Adrenal gland (tissue), 12 donors: Measurements from ENCODE around the gene AJM1. TPM values are rescaled to one million over a fixed set of nuclear protein-coding genes. Genes with fewer than 3 reads are reported as not detected.
"Not testable (repeated sequence)": the region's sequence is repeated elsewhere in the genome, so short reads cannot be mapped to it uniquely, and the experiment has no call there.

Experiments
- DNase-seq, 7 donors: peaks; one replicate each; pipeline ENCODE4 v3.0.0-alpha.2; 2019 to 2020
- H3K27ac ChIP-seq, 5 donors: fragments of 200-600 bp; sonication (generic) in 4 of 5; 1 replicate in 3 of 5; 2 replicates in 2 of 5; pipeline versions ENCODE4 v1.5.1 to v1.8.0; 2016 to 2020; ENCODE audit warnings: mild to moderate bottlenecking in 1 of 5
- H3K27me3 ChIP-seq: fragments of 200-600 bp; 2 replicates; pipeline ENCODE4 v1.8.0; 2021
- H3K36me3 ChIP-seq, 2 donors: fragments of 200-600 bp; replicated peaks in 1 of 2; 1 replicate in 1 of 2; 2 replicates in 1 of 2; pipeline versions ENCODE4 v1.5.1 to v1.8.0; 2018 to 2022
- H3K4me1 ChIP-seq, 2 donors: fragments of 200-600 bp; replicated peaks in 1 of 2; 1 replicate in 1 of 2; 2 replicates in 1 of 2; pipeline versions ENCODE4 v1.5.1 to v1.8.0; 2018 to 2021
- H3K4me3 ChIP-seq, 4 donors: fragments of 200-600 bp; sonication (generic) in 3 of 4; one replicate each; pipeline ENCODE4 v1.5.1; 2016 to 2018
- H3K9me3 ChIP-seq, 3 donors: fragments of 200-600 bp; sonication (generic) in 1 of 3; replicated peaks in 1 of 3; 1 replicate in 2 of 3; 2 replicates in 1 of 3; pipeline versions ENCODE4 v1.5.1 to v1.8.0; 2016 to 2021
- POLR2A ChIP-seq, 2 donors: fragments of 450-650 bp; IDR thresholded peaks; one replicate each; pipeline ENCODE4 v1.6.1; 2017; ENCODE audit warnings: antibody characterized with exemption in 2 of 2, mild to moderate bottlenecking in 2 of 2, moderate library complexity in 1 of 2
- WGBS, 4 donors: extraction: QIAGEN DNeasy Blood & Tissue Kit in 2 of 4; methylation state at CpG; one replicate each; pipeline versions ENCODE4 v1.1.5 to v1.1.7; 2013 to 2017; 5-methylcytosine and 5-hydroxymethylcytosine counted together
- intact Hi-C, 2 donors: fragments of 100-400 bp; cut with DNase I; formaldehyde crosslinking; loops; one replicate each; pipeline versions ENCODE4 v1.14.1 to v1.15.0; 2022 to 2023
- polyA plus RNA-seq, 3 donors: library from polyadenylated mRNA; stranded (reverse); fragments of 200-250 nt in 2 of 3; fragments of 350-450 nt in 1 of 3; fragmentation: Illumina TruSeq in 1 of 3; extraction: RNeasy Lipid Tissue Mini Kit (QIAGEN cat#74804) in 1 of 3; gene quantifications; one replicate each; pipeline ENCODE4 v1.2.3, GENCODE V29; 2013 to 2014
- total RNA-seq, 9 donors: library from RNA; depleted of rRNA in 4 of 9; stranded (reverse); fragments of >200 nt in 4 of 9; fragments of 120-200 nt in 1 of 9; fragmentation: NEBNext Ultra II Directional in 1 of 9; extraction: Animal tissue kit (Norgen Biotek cat#: 25700) in 1 of 9; gene quantifications; one replicate each; pipeline versions ENCODE4 v1.1.0 to v1.2.4, GENCODE V29; 2013 to 2023
- TF ChIP-seq, protein P1 (sequence below), 6 experiments: fragments of 450-650 bp in 4 of 6; fragments of 200-600 bp in 2 of 6; sonication (generic) in 1 of 6; IDR thresholded peaks; 1 replicate in 5 of 6; 2 replicates in 1 of 6; pipeline versions ENCODE4 v1.5.1 to v1.8.0; 2016 to 2021; ENCODE audit warnings: antibody characterized with exemption in 6 of 6, mild to moderate bottlenecking in 2 of 6, moderate library complexity in 1 of 6
- donor health status: healthy with polysubstance abuse.
- donor health status: Bipolar disorder and iron deficiency.
- donor health status: DM: yes; HTN: yes; CAD: no.
- donor health status: DM: no; HTN: no; CAD: no.
- donor health status: DM: no; HTN: no; CAD: no.
- donor health status: DM: yes; HTN: yes; CAD: no.

The AJM1 gene
- total and polyA plus RNA-seq, 12 donors, result 0.33 to 13.7 (median 3.3) TPM

DNA sequence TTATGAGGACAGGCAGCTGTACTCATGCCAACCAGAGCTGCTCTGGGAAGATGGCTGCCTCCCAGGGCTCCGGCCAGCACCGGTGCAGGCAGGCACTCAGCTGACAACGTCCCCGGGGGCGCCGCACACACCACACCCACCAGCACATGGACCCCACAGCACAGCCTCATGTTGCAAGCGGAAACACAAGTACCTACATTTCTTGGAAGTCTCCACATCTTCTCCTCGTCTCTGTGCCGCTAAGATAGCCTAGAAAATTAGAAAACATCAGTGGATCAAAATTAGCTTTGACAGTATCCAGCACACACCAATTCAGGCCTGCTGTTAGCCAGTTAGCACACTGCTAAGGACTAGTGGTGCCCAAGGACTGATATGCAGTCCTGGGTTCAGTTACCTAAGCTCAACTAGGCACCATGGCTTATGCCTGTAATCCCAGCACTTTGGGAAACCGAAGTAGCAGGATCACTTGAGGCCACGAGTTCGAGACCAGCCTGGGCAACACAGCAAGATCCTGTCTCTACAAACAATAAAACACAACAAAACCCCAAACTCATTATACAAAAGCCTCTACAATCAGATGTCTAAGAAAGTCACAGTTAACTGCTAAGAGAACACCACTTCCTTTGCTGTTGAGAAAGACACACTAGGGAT lies 21.5 kb downstream of the AJM1 start:
- no peak for TF ChIP-seq POLR2A (IDR thresholded peaks at IDR 0.05)
- TF ChIP-seq, protein P1, sequence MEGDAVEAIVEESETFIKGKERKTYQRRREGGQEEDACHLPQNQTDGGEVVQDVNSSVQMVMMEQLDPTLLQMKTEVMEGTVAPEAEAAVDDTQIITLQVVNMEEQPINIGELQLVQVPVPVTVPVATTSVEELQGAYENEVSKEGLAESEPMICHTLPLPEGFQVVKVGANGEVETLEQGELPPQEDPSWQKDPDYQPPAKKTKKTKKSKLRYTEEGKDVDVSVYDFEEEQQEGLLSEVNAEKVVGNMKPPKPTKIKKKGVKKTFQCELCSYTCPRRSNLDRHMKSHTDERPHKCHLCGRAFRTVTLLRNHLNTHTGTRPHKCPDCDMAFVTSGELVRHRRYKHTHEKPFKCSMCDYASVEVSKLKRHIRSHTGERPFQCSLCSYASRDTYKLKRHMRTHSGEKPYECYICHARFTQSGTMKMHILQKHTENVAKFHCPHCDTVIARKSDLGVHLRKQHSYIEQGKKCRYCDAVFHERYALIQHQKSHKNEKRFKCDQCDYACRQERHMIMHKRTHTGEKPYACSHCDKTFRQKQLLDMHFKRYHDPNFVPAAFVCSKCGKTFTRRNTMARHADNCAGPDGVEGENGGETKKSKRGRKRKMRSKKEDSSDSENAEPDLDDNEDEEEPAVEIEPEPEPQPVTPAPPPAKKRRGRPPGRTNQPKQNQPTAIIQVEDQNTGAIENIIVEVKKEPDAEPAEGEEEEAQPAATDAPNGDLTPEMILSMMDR (IDR thresholded peaks at IDR 0.05), result no peak
- Histone ChIP-seq H3K9me3 (no peaks in the 10 kb centered on the region), H3K27ac (no peak overlapping the region), H3K27me3 (no peaks in the 10 kb centered on the region), H3K4me1 (peaks cover 24 to 32% of the 10 kb centered on the region in 2 donors), H3K4me3 (no peak overlapping the region), H3K36me3 (peaks cover 0 to 35% of the 10 kb centered on the region in 2 donors)
- WGBS, 4 donors, result 91 to 94% (median 93%) methylated on average over 11 to 12 of the region's 12 CpGs
- DNase-seq, result peak in 1 of 7 donors; percentile 15
- intact Hi-C loops, result no loop called here

DNA sequence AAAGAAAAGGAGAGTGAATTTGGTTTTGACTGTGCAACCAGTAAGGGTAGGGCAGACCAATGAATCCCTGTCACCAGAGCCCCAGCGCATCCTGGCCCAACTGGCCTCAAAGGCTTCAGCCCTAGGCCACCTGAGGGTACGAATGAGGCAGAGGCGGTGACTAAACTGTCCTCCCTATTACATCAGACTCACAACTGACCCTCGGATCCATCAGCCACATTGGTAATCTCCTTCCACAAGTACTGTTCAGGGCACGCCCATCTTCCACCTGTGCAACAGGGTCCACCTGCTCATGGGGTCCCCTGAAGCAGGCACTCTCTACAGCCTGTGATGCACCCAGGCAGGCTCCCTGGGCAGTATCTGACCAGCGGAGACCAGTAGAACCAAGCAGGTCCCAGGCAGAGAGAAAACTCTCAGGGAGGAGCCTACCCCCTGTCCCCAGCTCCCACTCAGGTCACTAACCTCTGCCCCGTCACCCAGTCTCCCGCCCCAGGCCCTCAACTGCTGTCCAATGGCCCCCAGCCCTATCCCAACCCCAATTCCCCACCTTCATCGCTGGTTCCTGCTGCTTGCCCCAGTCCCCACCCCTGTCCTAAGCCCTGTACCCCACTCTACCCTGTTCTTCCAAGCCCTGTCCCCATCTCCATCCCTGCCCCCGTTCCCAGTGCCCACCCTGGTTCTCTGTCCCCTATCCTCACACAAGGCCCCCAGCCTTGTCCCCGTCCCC lies 22.9 kb downstream of the AJM1 start:
- no peak for TF ChIP-seq POLR2A (IDR thresholded peaks at IDR 0.05)
- TF ChIP-seq, protein P1 (IDR thresholded peaks at IDR 0.05), result no peak
- Histone ChIP-seq H3K36me3 (peaks cover 0 to 35% of the 10 kb centered on the region in 2 donors), H3K27me3 (no peaks in the 10 kb centered on the region), H3K4me3 (peak overlapping the region in 2 of 4 donors; percentile 66 to 80), H3K27ac (peak overlapping the region in 4 of 5 donors; percentile 17 to 94 (median 91)), H3K4me1 (peaks cover 17 to 21% of the 10 kb centered on the region in 2 donors), H3K9me3 (no peaks in the 10 kb centered on the region)
- WGBS, 4 donors, result 53 to 56% (median 53%) methylated on average over 9 to 11 of the region's 11 CpGs
- intact Hi-C loops, result no loop called here
- peak in 4 of 7 donors; percentile 17 to 57 (median 25) for DNase-seq

DNA sequence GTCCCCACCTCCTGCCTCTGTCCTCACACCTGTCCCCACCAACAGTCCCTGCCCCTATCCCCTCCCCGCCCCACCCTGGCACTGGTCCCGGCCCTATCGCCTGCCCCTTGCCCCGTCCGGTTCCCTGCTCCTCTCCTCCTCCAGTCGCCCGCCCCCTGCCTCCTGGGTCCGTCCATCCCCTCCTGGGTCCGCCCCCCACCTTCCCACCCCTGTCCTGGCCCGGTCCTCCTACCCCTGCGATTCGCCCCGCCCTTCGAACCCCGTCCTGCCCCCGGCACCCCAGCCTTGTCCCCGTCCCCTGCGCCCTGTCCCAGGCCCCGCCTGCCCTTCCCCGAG lies 23.5 kb downstream of the AJM1 start:
- no peaks in the 10 kb centered on the region for H3K9me3 ChIP-seq
- H3K4me3 ChIP-seq, result peak overlapping the region; percentile 66 to 94 (median 82)
- intact Hi-C loops, result no loop called here
- peaks cover 0 to 32% of the 10 kb centered on the region in 2 donors for H3K36me3 ChIP-seq
- 0 to 7% (median 1%) methylated on average over 4 to 20 of the region's 20 CpGs for WGBS, 4 donors
- H3K4me1 ChIP-seq, result peaks cover 17 to 21% of the 10 kb centered on the region in 2 donors
- DNase-seq, result peak in 5 of 7 donors; percentile 40 to 48 (median 47)
- TF ChIP-seq, protein P1 (IDR thresholded peaks at IDR 0.05), result no peak
- TF ChIP-seq POLR2A (IDR thresholded peaks at IDR 0.05), result no peak
- H3K27me3 ChIP-seq, result no peaks in the 10 kb centered on the region
- H3K27ac ChIP-seq, result peak overlapping the region; percentile 39 to 94 (median 91)

DNA sequence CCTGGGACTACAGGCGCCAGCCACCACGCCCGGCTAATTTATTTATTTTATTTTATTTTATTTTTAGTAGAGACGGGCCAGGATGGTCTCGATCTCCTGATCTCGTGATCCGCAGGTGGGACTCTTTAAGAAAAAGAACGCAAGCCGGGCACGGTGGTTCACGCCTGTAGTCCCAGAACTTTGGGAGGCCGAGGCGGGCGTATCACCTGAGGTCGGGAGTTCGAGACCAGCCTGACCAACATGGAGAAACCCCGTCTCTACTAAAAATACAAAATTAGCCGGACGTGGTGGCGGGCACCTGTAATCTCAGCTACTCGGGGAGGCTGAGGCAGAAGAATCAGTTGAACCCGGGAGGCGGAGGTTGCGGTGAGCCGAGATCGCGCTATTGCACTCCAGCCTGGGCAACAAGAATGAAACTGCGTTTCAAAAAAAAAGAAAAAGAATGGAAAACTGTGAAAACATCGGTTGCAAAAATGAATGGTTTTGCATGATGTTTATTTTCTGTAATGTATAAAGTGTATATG lies 24.7 kb downstream of the AJM1 start:
- 82 to 88% (median 85%) methylated on average over 29 of the region's 29 CpGs for WGBS, 4 donors
- H3K9me3 ChIP-seq, intact Hi-C loops, H3K27me3 ChIP-seq: not testable (repeated sequence)
- Histone ChIP-seq H3K27ac (peak overlapping the region in 2 of 5 donors; percentile 79 to 91), H3K4me1 (peaks cover 17 to 21% of the 10 kb centered on the region in 2 donors), H3K4me3 (peak overlapping the region in 2 of 4 donors; percentile 66 to 80), H3K36me3 (peaks cover 0 to 19% of the 10 kb centered on the region in 2 donors)
- peak in 2 of 7 donors; percentile 11 to 30 for DNase-seq
